Cardiac atrium fibroblast (primary cell): ENCODE results near the gene RFX1. TPM values are rescaled to one million over a fixed set of nuclear protein-coding genes. Genes with fewer than 3 reads are reported as not detected.

ENCODE experiments used
- total RNA-seq: library from RNA; depleted of rRNA; stranded (reverse); fragments of >200 nt; gene quantifications from 2 replicates; pipeline ENCODE4 v1.2.3, GENCODE V29; 2015

Gene RFX1
- 2.0 and 4.9 TPM in 2 replicates for total RNA-seq

GRCh38 chr19:14006085-14006765 is at the start of gene RFX1:
Gene RFX1, minus strand, starts transcription at chr19:14006320. Its CDS starts 12,477 bp downstream, at chr19:13993843.

DNA sequence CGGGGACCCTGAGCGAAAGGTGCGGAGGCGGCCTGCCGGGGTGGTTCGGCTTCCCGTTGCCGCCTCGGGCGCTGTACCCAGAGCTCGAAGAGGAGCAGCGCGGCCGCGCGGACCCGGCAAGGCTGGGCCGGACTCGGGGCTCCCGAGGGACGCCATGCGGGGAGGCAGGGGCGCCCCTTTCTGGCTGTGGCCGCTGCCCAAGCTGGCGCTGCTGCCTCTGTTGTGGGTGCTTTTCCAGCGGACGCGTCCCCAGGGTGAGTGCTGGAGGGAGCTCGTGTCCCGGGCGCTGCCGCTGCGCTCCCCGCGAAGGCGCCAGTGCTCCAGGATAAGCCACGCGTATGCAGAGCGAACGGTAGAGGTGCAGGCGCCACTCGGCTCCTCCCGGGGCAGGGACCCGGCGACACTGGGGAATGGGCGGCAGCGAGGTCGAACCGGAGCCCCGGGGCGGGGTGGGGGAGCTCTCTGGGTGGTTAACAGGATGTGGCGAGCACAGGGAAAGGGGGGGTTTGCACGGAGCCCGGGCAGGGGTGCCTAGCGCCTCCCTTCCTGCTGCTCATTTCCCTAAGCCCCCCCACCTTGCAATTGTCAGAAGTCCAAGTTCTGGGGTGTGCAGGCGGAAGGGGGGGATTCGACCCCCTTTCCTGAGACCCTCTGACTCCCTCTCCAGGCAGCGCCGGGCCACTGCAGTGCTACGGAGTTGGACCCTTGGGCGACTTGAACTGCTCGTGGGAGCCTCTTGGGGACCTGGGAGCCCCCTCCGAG is 25.8 kb upstream of the RFX1 start, which contains the start of gene IL27RA:
Gene IL27RA (plus strand): TSS at position 44 of the 762 bp plus-strand sequence. CDS start 111 bp downstream, at position 155.

GRCh38 chr19:14027856-14028450 is 21.8 kb upstream of the RFX1 start, which contains the start of gene RLN3:
Gene RLN3, plus strand, starts transcription at chr19:14028148. Its CDS starts 57 bp downstream, at chr19:14028205.

DNA sequence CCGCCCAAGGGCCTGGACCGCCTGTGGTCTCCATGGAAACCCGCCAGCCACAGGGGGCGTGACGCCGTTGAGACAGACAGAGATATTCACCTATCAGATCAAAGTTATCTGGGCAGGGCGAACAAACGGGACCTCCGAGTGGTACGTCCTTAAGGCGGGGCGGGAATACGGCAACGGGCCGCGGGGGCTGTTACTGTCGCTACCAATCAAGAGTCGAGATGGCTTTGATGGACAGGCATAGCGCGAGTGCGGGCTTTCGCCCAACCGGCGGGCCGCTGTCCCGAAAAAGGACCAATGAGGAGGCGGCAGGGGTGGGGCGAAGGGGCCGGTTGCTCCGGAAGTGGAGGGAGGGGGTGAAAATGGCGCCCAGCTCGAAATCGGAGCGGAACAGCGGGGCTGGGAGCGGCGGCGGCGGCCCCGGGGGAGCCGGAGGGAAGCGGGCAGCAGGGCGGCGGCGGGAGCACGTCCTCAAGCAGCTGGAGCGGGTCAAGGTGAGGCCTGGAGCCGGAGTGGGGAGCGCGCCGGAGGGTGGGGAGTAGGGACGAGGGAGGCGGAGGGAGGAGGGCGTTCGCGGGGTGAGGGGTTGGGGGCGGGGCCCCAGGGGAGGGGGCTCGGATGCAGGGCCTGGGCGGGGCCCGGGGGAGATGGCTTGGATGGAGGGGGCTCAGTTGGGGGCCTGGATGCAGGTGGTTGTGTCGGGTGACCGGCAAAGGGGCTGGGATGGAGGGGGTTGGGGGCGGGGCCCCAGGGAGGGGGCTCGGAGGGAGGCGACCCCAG is 53.8 kb downstream of the RFX1 start, which contains the start of gene DCAF15:
Gene DCAF15 (plus strand): TSS at position 356 of the 777 bp plus-strand sequence. CDS start 4 bp downstream, at position 360.

GRCh38 chr19:13938301-13939064 is 67.6 kb downstream of the RFX1 start, which contains the start of gene PODNL1:
Gene PODNL1, minus strand, starts transcription at chr19:13938417. Its CDS starts 236 bp downstream, at chr19:13938181.

Other genes with a start within 250 kb of the RFX1 start
- 25.6 and 27.8 TPM in 2 replicates for gene MRI1, start 241.8 kb downstream of the RFX1 start, total RNA-seq
- 143 and 167 TPM in 2 replicates for gene C19orf53, start 231.9 kb downstream of the RFX1 start, total RNA-seq
- gene ZSWIM4, start 210.9 kb downstream of the RFX1 start, total RNA-seq = 3.2 and 8.3 TPM in 2 replicates
- gene NANOS3, start 129.2 kb downstream of the RFX1 start, total RNA-seq = not detected in 2 replicates
- 0.18 and 0.49 TPM in 2 replicates for gene BRME1, start 100.2 kb downstream of the RFX1 start, total RNA-seq
- 16.6 and 16.8 TPM in 2 replicates for gene CC2D1A, start 100.1 kb downstream of the RFX1 start, total RNA-seq
- 0.36 TPM in 1 of 2 replicates, not detected in the other for gene PODNL1, start 67.9 kb downstream of the RFX1 start, total RNA-seq
- gene DCAF15, start 53.8 kb downstream of the RFX1 start, total RNA-seq = 16.2 and 20.9 TPM in 2 replicates
- gene RLN3, start 21.8 kb upstream of the RFX1 start, total RNA-seq = not detected in 2 replicates
- 1.1 TPM in 2 replicates for gene IL27RA, start 25.4 kb upstream of the RFX1 start, total RNA-seq
- gene PALM3, start 55.8 kb upstream of the RFX1 start, total RNA-seq = 0.54 TPM in 1 of 2 replicates, not detected in the other
- gene MISP3, start 66.5 kb upstream of the RFX1 start, total RNA-seq = 0.65 TPM in 1 of 2 replicates, not detected in the other
- not detected in 2 replicates for gene C19orf67, start 79.5 kb upstream of the RFX1 start, total RNA-seq
- 33.2 and 49.4 TPM in 2 replicates for gene SAMD1, start 84.4 kb upstream of the RFX1 start, total RNA-seq
- gene PRKACA, start 111.4 kb upstream of the RFX1 start, total RNA-seq = 59.8 and 75.0 TPM in 2 replicates
- gene ASF1B, start 130.3 kb upstream of the RFX1 start, total RNA-seq = 5.7 and 19.5 TPM in 2 replicates
- gene ADGRL1, start 199.8 kb upstream of the RFX1 start, total RNA-seq = 7.6 and 9.1 TPM in 2 replicates